Mesothelial cell of epicardium (in vitro differentiated cells): Measurements from ENCODE around the gene ZNF638. TPM values are rescaled to one million over a fixed set of nuclear protein-coding genes. Genes with fewer than 3 reads are reported as not detected.

ENCODE experiments used
- DNase-seq, 2 experiments: peaks; one replicate each; pipeline ENCODE4 v3.0.0; 2021; ENCODE audit warnings: low spot score in 2 of 2; ENCODE audit not compliant: unreplicated experiment in 2 of 2
- H3K27ac Mint-ChIP-seq: 2 replicates; pipeline ENCODE4 v1.8.0; 2021; ENCODE audit warnings: mixed read lengths
- H3K27me3 Mint-ChIP-seq: 2 replicates; pipeline ENCODE4 v1.8.0; 2021; ENCODE audit warnings: low read depth, mixed read lengths
- H3K36me3 Mint-ChIP-seq: 2 replicates; pipeline ENCODE4 v1.8.0; 2021; ENCODE audit warnings: mixed read lengths
- H3K4me1 Mint-ChIP-seq: 2 replicates; pipeline ENCODE4 v1.8.0; 2021; ENCODE audit warnings: mixed read lengths
- H3K4me3 Mint-ChIP-seq: 2 replicates; pipeline ENCODE4 v1.8.0; 2021; ENCODE audit warnings: mild to moderate bottlenecking, moderate library complexity, mixed read lengths
- H3K9me3 Mint-ChIP-seq: 2 replicates; pipeline ENCODE4 v1.8.0; 2021; ENCODE audit warnings: mixed read lengths
- CTCF ChIP-seq: fragments of 200-600 bp; sonication (generic); IDR thresholded peaks from one replicate; pipeline ENCODE4 v1.5.0; 2021; ENCODE audit warnings: antibody characterized with exemption; ENCODE audit not compliant: unreplicated experiment
- total RNA-seq: library from RNA; stranded (reverse); gene quantifications from 3 replicates; pipeline ENCODE4 v1.2.1, GENCODE V29; 2021

Gene ZNF638
- total RNA-seq, 1 donor from 2014 or later, result 208 TPM

DNA sequence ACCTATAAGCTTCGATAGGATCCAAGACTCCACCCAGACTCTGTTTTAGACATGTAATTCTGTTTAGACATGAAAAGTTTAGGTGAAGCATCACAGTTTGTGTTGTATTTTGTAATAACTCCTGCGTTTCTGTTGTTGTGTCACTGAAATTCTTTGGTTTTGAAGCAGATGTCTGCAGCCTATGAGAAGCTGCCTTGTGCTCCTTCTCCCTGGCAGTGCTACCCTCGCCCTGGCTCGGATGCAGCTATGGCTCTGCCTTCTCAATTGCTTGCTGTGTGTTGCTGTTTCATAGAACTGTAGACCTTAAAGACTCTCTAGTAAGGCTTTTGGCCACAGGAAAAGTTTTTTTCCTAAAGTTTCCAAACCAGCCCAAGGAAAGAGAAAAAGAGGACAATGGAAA lies 40.2 kb upstream of the ZNF638 start:
- Mint-ChIP-seq H3K4me1 (no peaks in the 10 kb centered on the region), H3K27me3 (peaks cover 41% of the 10 kb centered on the region)

DNA sequence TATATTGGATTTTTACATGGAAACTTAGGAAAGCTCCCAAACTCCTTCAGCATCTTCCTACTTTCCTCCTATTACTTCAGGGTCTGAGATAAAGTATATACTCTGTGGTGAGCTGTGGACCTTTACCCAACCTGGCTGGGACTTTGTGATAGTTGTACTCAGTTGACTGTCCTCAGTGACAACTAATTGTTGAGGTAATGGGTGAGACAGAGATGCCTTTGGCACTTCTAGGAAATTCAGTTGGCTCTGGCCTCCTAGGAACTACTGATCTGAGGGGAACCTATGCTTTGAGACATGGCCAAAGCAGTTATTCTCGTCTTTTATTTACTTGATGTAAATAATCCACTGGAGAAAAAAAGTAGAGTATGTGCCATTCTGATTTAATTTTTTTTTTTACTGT lies 39.4 kb upstream of the ZNF638 start:
- DNase-seq, result no peak
- no peak for TF ChIP-seq CTCF
- H3K27ac Mint-ChIP-seq, result no peak overlapping the region
- H3K4me3 Mint-ChIP-seq, result no peak overlapping the region
- no peaks in the 10 kb centered on the region for H3K36me3 Mint-ChIP-seq
- H3K4me1 Mint-ChIP-seq, result no peaks in the 10 kb centered on the region
- H3K27me3 Mint-ChIP-seq, result peaks cover 41% of the 10 kb centered on the region
- no peaks in the 10 kb centered on the region for H3K9me3 Mint-ChIP-seq

More for the DNA sequence above, 40.2 kb upstream of the ZNF638 start:
- Mint-ChIP-seq H3K27ac (no peak overlapping the region), H3K9me3 (no peaks in the 10 kb centered on the region), H3K4me3 (no peak overlapping the region), H3K36me3 (no peaks in the 10 kb centered on the region)
- TF ChIP-seq CTCF, result no peak
- no peak for DNase-seq

DNA sequence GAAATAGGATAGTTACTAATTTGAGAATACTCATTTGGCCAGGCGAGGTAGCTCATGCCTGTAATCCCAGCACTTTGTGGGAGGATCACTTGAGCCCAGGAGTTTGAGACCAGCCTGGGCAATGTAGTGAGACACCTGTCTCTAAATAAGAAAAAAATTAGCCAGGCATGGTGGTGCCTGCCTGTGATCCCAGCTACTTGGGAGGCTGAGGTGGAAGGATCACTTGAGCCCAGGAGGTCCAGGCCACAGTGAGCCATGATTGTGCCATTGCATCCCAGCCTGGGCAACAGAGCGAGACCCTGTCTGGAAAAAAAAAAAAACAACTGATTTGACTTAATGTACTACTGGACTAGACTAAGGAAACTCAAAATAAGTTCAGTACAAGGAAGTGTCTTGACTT lies 32.7 kb upstream of the ZNF638 start:
- H3K36me3 Mint-ChIP-seq, result no peaks in the 10 kb centered on the region
- H3K4me3 Mint-ChIP-seq, result no peak overlapping the region
- H3K4me1 Mint-ChIP-seq, result no peaks in the 10 kb centered on the region
- peaks cover 11% of the 10 kb centered on the region for H3K27me3 Mint-ChIP-seq
- TF ChIP-seq CTCF, result no peak
- H3K27ac Mint-ChIP-seq, result no peak overlapping the region
- no peak for DNase-seq
- H3K9me3 Mint-ChIP-seq, result no peaks in the 10 kb centered on the region

DNA sequence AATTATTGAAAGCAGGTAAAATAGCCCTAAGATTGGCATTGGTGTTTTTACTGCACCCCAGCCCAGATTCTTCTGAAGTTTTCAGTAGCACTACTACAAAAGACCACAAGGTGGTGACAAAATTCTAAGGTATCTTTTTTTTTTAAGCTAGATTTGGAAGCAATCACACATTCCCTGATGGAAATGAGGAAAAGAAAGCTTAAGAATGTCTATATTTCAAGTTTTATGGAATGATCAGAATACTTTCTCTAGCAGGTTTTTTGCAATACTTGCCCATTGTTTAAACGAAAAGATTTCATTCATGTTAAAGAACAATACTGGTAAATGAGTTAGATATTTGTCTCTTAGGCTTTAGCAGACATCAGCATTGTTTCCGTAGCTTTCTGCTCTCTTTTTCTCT lies 32.1 kb upstream of the ZNF638 start:
- H3K27ac Mint-ChIP-seq, result no peak overlapping the region
- no peaks in the 10 kb centered on the region for H3K36me3 Mint-ChIP-seq

DNA sequence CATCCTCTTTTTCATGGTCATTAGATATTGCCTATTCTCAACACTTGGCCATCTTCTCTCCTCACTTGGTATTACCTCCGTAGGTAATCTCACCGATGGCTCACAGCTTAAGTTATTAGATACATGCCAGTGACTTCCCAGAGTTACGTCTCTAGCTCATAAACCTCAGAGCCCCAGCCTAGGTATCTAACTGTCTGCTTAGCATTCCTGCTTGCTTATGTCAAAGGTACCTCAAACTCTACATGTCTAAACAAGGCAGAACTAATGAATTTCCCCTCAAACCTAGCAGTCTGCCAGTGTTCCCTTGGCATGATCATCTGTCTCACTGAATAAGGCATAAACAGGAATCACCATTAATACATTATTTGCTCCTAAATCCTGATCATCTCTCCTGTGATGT lies 27.7 kb upstream of the ZNF638 start:
- Mint-ChIP-seq H3K4me1 (no peaks in the 10 kb centered on the region), H3K27ac (no peak overlapping the region)
- no peak for DNase-seq

More for the DNA sequence above, 32.1 kb upstream of the ZNF638 start:
- no peak overlapping the region for H3K4me3 Mint-ChIP-seq
- H3K4me1 Mint-ChIP-seq, result no peaks in the 10 kb centered on the region
- H3K9me3 Mint-ChIP-seq, result no peaks in the 10 kb centered on the region
- TF ChIP-seq CTCF, result peak; percentile 95
- DNase-seq, result no peak
- peaks cover 8% of the 10 kb centered on the region for H3K27me3 Mint-ChIP-seq

More for the DNA sequence above, 27.7 kb upstream of the ZNF638 start:
- Mint-ChIP-seq H3K4me3 (no peak overlapping the region), H3K27me3 (peaks cover 8% of the 10 kb centered on the region), H3K36me3 (no peaks in the 10 kb centered on the region), H3K9me3 (no peaks in the 10 kb centered on the region)
- no peak for TF ChIP-seq CTCF
